ENCODE data around the gene RBM39.
"Not testable (repeated sequence)": the region's sequence is repeated elsewhere in the genome, so short reads cannot be mapped to it uniquely, and the experiment has no call there.

The RBM39 gene

DNA sequence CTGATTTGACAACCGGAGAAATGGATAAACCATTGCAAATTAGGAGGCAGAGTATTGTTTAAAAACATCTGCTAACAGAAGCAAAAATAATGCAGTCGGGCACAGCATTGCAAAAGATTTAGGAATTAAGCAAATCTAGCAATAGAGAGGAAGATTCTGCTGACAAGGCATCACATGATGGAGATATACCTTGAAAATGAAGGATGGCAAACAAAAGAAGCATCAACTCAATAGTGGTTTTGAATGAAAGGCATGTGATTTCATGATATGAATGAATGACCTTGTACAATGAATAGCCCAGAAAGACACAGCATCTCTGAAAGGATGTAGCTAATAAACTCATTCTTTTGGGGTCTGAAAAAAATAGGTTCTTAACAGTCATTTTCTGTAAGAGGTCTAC is 8.6 kb upstream of the RBM39 start:
- DNase-seq (ENCODE audit: low spot score), result no peak

DNA sequence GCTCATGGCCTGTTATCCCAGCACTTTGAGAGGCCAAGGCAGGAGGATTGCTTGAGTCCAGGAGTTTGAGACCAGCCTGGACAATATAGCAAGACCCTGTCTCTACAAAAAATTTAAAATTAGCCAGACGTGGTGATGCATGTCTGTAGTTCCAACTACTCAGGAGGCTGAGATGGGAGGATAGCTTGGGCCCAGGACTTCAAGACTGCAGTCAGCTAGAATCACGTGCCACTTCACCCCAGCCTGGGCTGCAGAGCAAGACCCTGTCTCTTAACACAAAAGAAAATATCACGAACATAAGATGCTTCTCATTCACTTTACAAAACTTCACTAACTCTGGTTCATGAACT is 2.4 kb upstream of the RBM39 start:
- DNase-seq (ENCODE audit: low spot score), result not testable (repeated sequence)

DNA sequence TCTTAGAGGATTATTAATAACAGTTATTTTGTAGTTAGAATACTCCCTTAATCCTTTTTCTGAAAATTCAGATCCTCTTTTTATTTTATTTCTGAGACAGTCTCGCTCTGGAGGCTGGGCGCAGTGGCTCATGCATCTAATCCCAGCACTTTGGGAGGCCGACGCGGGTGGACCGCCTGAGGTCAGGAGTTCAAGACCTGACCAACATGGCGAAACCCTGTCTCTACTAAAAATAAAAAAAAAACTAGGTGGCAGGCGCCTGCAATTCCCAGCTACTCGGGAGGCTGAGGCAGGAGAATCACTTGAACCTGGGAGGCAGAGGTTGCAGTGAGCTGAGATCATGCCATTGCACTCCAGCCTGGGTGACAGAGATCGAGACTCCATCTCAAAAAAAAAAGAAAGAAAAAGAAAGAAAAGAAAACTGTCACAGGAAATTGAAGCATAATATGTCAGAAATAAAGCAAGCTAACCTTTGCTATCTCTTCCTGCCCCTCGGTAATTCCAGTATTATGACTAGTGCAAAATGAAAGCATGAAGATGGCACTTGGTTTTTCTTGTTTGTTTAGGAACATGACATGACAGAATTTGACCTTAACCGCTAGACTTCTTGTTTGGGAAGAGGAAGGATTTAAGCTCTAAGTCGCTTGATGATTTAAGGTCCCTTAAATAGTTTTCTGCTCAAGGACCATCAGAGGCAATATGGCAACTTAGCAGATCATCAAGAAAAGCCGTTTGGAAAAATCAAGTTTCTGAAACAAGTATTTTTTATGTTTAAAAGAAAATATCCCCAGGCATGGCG is 1.8 kb upstream of the RBM39 start:
- DNase-seq (ENCODE audit: low spot score), result peak; percentile 39

DNA sequence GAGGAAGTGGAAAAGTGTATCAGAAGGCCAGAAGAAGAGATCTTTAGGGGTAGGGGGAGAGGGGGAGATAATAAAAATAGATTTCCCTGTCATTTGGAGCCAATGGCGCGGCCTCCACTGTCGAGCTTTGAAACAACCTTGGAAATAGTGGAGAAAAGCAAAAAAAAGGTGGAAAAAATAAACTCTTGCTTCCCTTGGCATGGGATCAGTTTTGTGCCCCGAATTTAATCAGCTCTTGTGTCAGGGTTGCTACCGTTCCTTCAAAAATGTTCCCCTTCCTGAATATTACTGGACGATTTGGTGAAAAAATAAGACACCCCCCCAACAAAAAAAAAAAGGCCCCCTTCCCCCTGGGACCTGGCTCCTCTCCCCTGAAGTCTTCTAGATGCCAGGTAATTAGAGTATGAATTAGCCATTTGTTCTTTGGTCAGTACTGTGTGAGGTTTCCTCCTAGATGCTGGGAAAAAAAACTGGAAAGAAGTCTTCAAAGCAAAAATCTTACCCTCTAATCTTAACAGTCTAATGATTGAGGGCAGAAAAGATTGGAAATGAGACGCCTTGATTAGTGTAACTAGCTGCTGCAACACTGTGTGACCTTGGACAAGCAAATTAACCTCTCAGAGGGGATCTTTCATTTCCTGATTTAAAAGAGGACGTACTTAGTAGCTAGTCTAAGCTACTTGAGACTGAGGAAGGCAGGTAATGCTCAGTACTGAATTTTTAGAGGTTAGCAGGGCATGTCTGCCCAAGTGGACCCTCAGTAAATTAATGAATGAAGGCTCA is 872 bp upstream of the RBM39 start:
- DNase-seq (ENCODE audit: low spot score), result peak; percentile 88

DNA sequence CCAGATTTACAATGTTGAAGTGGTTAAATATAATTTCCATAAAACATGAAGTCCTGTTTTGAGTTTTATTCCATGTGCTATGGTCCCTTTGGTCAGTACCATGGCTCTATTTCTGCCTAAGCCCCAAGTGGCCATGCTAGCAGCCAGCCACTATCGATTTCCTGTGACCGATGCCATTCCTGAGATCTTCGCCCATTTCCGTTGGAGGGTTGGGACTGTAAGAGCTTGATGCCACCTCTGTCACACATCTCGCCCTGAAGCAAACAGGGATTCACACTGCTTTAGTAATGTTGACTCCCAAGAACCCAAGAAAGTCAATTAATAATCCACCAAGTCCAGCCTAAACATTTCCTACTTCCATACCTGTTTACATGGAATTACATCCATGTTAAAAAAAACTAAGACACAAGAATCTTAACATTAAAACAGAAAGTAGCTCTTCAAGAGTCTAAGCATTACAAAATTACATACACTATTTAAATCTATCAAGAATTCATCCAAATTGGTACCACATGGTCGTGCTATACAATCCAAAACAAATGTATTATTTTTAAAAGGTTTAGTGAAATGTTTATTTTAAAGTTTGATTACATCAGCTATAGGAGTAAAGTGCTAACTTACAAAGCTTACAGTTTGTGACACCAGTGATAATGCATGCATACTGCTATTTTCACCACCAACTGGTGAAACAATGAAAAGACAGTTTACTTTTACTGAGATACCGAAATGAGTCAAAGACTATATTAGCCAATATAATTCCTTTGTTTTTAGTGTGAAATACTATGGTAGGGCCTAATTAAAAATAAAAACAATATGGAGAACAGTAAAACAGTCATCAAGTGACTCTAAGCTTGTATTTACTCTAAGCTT is 2.5 kb downstream of the RBM39 start:
- DNase-seq (ENCODE audit: low spot score), result peak; percentile 65

DNA sequence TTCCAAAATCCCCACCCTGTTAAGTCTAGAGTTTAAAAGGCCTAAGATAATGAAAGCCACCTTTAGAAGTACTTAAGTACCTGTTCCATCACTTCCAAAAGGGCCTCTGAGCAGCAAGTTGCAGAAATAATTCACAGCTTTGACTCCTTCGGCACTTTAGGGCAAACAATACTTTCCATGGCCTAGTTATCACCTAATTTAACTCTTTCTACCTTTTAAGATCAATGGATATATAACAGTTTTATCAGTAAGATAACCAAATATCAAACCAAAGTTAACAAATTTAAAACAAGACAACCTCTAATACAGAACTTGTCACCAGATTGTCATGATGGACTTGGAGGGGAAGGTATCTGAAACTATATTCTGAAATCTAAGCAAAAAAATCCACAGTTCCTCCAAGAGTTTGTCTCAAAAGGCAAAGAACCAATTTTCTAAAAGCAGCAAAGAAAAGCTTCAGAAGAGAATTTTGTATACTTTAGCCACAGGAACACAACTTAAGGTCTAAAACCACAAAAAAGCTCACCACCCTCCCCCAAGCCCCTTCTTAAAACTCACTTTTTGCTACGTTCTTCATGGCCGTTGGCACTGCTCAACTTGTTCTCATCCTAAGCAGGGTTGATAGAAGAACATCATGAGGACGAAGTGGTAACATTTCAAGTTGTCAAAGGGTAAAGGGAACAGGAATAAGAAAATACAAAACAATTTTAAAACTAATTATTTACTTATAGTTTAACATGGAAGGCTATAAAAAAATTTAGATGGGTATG is 3.5 kb downstream of the RBM39 start:
- DNase-seq (ENCODE audit: low spot score), result no peak

DNA sequence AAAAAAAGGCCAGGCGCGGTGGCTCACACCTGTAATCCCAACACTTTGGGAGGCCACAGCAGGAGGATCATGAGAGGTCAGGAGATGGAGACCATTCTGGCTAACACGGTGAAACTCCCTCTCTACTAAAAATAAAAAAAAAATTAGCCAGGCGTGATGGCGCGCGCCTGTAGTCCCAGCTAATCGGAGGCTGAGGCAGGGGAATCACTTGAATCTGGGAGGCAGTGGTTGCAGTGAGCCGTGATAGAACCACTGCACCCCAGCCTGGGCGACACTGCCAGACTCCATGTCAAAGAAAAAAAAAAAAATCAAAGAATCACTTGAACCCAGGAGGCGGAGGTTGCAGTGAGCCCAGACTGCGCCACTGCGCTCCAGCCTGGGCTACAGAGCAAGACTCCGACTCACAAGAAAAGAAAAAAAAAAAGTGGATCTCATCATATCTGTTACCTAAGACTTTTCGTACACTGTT is 4.2 kb downstream of the RBM39 start:
- DNase-seq (ENCODE audit: low spot score), result no peak

DNA sequence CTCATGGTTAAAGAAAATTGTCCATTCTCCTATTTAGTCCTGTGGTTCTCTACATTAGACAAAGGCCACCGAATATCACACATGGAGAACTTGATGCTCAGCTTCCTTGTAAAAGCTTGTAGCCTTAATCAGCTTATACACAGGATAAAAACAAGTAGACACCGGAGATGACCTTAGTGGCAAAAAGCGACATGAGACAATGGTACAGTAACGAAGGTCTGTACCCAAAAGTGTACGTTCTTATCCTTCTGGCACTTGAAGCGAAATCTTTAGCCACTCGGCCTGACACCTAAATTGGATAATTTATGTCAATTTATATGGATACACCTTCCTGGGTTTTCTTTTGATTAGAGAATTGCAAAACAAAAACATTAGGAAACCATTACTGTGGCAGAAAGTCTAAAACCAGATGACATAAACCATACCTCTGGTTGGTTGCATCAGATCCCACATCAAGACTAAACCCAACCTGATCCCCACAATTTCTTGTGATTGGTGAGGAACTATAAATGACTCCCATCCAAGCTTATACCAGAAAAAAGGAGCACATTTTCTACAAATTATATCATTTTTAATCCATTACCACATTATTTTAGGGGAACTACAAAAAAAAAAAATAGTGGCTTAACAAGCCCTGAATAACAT is 6.1 kb downstream of the RBM39 start:
- DNase-seq (ENCODE audit: low spot score), result peak; percentile 36

DNA sequence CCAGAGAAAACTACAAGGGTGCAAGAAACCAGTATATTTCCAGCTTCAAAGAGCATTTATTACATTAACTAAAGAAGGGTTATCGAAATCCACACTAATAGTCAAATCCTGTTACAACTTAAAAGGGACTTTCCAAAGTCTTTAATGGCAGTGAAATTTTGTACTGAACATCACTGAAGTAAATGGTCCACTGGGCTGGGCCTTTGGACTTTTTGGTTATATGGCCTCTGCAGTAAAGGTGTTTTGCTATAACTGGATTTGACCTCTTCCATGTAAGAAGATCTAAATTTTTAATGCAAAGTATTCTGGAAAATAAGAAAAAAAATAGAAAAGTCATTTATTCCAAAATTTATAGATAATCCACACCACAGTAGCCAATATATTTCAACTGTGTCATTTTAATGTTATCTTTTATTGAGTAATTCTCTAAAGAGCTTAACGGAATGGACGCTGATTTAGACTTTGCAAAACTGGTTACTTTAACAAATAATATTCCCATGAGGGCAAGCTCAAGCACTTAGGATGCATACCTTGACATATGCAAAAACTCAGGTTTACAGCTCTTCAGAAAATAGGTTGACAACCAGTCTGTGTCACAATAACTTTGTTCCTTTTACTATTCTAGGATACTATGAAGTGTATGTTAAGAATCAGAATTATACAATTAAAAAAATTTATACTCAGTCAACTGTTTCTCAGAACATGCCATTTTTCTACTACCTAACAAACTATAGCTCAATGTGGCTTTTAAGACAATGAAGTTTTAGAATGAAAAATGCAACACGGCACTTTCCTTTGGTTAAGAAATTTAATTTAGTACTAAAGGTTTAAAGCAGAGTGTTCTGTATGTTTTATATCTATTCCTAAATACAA is 7.0 kb downstream of the RBM39 start:
- DNase-seq (ENCODE audit: low spot score), result peak; percentile 37

DNA sequence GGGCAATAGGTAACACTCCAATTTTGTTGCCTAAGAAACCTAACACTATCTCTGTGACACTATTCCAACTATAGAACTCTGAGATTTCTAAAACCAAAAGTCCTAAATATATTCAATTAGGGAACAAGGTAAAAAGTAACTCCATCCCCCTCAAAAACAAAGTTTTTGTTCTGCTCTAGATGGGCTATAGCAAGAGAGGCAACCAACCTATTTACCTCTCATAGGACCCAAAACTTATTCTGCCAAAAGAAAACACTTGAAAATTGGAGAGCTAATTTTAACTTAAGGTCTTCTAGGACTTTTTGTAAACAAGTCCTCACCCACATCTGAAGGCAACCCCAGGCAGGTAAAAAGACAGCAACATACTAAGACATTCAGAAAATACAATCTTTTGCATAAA is 7.7 kb downstream of the RBM39 start:
- DNase-seq (ENCODE audit: low spot score), result peak; percentile 42

DNA sequence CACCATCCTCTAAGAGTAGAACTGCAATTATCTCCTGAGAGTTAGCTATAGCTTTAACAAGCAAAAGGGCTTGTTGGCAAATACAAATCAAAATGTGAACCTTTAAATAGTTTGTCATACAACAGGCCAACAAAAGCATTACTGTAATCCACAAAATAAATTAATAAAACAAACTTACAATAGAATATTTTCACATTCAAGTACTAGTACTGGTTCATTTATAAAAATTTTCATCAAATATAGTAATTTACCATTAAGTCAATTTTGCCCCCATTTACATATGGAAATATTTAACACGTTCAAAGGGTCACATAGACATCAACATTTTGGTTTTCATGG is 9.4 kb downstream of the RBM39 start:
- peak; percentile 30 for DNase-seq (ENCODE audit: low spot score)

DNA sequence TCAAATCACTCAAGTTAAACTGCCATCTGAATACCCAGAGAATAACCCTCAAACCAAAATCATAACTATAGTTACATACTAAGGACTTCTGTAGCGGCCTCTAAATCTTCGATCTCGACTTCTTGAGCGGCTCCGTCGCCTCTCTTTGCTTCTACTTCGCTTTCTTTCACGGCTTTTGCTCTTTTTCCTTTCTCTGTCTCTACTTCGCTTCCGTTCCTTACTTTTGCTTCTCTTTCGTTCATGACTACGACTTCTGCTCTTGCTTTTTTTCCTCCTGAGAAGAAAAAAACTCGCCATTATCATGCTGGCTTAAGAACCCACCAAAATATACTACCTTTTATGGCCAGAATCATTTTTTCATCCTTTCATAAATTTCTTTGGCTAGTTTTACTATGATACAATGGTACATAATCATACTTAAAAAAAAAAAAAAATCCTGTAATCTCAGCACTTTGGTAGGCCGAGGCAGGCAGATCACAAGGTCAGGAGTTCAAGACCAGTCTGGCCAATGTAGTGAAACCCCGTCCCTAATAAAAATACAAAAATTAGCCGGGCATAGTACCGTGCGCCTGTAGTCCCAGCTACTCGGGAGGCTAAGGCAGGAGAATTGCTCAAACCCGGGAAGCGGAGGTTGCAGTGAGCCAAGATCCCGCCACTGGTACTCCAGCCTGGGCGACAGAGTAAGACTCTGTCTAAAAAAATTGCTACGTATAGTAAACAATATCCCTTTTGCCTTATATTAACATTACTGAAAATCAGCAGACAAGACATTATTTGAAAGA is 10.0 kb downstream of the RBM39 start:
- peak; percentile 25 for DNase-seq (ENCODE audit: low spot score)

DNA sequence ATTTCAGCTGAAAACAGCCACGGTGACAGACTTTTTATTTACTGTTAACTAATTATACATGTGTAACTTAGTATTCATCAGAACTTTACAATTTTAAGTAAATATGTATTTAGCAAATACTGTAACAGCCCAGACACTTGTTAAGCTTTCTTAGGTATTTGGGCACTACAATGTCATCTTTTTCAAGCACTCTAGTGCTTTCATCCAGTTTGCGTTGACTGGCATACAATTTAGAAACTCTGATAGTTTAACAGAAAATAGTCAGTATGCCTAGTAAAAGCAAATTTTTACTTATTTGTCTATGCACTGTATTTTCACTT is 10.6 kb downstream of the RBM39 start:
- DNase-seq (ENCODE audit: low spot score), result peak; percentile 19

DNA sequence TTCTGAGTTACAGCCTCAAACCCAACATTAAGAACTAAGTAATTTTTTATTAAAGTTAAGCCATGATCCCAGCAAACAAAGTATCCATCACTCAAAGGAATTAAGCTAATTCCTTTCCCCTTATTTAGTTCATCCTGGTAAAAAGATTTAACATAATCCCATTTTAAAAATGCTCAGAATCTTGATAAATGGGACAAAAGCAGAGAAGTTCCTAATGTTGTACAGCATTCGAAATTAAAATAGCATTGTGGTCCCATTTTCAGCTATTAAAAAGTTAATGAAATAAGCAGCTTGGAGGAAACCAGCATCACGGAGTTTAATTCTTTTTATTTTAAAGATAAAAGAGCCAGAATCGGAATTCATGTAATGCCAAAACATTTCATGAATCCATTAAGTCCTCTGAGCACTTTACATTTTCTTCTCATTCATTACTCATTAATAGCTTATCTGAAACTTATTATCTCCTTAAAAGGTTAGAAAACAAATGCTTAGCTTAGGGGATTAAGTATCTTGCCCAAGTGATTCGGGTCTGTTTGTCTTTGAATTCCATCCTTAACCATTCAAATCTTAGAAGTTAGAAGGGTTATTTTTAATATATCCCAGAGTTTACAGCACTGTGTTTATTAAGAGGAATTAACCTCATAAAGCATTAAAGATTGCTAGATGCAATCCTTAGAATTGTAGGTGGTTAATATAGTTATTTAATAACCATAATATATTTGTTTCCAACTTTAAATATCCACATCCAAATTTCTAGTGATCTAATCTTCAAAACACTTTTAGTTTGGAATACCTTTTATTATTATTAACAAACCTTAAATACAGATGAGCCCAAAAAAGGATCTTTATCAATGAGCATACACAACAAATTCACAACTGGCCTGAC is 11.2 kb downstream of the RBM39 start:
- DNase-seq (ENCODE audit: low spot score), result peak; percentile 26

DNA sequence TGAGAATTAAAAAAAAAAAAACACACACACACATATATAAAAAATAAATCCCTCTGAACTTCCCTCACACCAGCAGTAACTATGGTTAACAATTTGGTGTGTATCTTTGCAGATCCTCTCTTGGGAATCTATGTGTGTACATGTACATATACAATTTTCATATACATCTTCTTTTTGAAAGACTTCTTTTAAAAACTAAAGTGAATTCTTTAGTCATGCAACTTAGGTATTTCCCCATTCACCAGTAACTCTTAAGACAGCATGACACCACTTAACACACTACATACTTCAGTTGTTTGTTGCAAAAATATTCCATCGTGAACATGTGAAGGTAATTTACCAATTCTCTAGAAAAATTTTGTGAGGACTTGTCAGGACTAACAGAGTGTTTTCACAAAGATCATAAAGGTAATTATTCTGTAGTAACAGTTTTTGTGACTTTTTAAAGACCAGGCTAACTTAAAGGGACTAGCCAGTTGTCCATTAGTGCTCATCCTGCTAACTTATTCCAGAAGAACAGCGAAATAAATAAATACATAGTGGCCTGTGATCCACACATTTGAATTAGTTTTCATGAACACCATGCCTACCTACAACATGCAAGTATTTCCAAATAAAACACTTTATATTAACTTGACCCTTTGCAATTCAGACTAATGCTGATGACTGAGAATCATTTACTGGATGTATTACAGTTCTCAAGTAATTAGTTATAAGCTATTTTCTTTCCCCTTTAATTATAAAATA is 12.1 kb downstream of the RBM39 start:
- peak; percentile 41 for DNase-seq (ENCODE audit: low spot score)

DNA sequence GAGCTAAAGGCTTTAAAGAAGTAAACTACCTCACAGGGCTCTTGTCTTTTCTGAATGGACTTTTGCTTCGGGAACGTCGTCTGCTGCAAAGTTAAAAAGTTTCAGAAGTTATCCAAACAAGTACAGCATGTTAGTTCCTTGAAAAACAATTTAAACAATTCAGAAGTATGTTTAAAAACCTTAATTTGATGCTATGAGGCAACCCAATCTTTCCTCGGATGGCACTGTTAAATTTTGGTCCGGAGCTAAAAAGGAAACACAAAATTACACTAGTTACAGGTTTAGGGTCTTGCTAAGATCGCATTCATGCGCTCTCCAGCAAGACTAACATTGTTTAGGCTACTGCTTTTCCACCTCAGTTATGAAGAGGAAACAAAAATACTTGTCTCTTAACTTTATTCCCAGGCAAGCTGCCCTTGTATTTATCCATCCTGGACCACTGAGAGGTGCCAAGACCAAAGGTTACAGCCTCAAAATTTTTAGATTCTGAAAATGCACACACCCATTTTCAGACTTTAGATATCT is 12.7 kb downstream of the RBM39 start:
- peak; percentile 37 for DNase-seq (ENCODE audit: low spot score)

DNA sequence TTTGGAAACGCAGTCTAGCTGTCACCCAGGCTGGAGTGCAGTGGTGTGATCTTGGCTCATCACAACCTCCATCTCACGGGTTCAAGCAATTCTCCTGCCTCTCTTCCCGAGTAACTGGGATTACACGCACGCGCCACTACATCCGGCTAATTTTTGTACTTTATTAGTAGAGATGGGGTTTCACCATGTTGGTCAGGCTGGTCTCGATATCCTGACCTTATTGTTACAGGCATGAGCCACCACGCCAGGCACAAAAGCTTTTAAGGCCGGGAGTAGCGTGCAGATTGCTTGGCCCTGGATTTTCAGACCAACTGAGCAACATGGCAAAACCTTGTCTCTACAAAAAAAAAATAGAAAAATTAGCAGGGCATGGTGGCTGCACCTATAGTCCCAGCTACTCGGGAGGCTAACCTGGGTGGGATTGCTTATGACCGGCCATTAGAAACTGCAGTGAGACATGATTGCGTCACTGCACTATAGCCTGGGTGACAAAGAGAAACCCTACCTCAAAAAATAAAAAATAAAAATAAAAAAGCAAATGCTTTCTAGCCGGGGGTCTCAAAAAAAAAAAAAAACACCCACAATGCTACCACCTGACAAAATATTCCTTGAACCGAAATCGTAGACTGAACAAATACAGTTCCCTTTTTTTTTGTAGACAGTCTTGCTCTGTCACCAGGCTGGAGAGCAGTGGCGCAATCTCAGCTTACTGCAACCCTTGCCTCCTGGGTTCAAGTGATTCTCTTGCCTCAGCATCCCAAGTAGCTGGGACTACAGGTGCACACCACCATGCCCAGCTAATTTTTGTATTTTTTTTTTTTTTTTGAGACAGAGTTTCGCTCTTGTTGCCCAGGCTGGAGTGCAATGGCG is 15.0 kb downstream of the RBM39 start:
- no peak for DNase-seq (ENCODE audit: low spot score)
